ENCODE results near the gene GGN.
"Not testable (repeated sequence)": the region's sequence is repeated elsewhere in the genome, so short reads cannot be mapped to it uniquely, and the experiment has no call there.

Gene GGN

GRCh38 chr19:38387550-38388348 lies at the start of gene GGN:
TSS of gene GGN (minus strand) at chr19:38388034. CDS start at chr19:38387261, 773 bp downstream.
- DNase-seq (ENCODE audit: extremely low read depth, low read depth) = peak; percentile 85
- TF ChIP-seq CTCF (IDR thresholded peaks at IDR 0.05; ENCODE audit: low read depth, low read length) = no peak

DNA sequence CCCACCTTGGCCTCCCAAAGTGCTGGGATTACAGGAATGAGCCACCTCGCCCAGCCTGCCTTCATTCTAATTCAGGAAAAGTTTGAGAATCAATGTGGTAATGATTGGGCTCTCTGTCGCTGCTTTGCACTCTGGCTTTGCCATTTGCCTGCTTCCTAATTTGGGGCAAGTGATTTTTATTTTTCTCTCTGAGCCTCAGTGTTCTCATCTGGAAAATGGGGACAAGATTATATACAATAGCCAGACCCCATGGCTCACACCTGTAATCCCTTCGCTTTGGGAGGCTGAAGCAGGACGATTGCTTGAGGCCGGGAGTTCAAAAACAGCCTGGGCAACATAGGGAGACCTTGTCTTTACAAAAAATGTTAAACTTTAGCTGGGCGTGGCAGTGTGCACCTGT lies 49.5 kb upstream of the GGN start:
- TF ChIP-seq CTCF (IDR thresholded peaks at IDR 0.05; ENCODE audit: low read depth, low read length) = no peak
- DNase-seq (ENCODE audit: extremely low read depth, low read depth) = no peak

GRCh38 chr19:38434549-38435051 lies 46.8 kb upstream of the GGN start:
- no peak for TF ChIP-seq CTCF (IDR thresholded peaks at IDR 0.05; ENCODE audit: low read depth, low read length)
- no peak for DNase-seq (ENCODE audit: extremely low read depth, low read depth)

DNA sequence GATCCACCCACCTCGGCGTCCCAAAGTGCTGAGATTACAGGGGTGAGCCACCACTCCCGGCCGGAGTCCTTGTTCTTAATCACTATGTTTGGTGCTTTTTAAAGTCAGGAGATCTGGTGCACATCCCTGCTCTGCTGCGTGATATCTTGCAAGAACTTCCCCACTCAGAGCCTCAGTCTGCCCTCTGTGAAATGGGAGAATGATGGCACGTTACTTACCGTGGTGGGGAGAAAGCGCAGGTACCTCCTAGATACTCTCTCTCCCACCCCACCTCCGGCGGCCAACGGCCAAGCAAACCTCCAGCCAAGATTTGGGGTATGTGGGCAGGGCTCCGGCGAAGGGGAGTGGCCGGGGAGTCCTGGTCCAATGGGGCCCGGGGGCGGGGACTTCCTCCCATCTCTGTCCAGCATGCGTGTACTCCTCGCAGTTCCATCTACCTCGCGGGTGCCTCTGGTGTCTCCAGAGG lies 45.5 kb upstream of the GGN start, which contains the start of gene RYR1:
Gene RYR1, plus strand, starts transcription at position 424 of the 466 bp plus-strand sequence. CDS start 139 bp downstream, outside the sequence.
- no peak for TF ChIP-seq CTCF (IDR thresholded peaks at IDR 0.05; ENCODE audit: low read depth, low read length)
- DNase-seq (ENCODE audit: extremely low read depth, low read depth) = no peak

GRCh38 chr19:38430931-38431330 lies 43.1 kb upstream of the GGN start:
- no peak for DNase-seq (ENCODE audit: extremely low read depth, low read depth)
- TF ChIP-seq CTCF (IDR thresholded peaks at IDR 0.05; ENCODE audit: low read depth, low read length) = no peak

- DNase-seq (ENCODE audit: extremely low read depth, low read depth) = no peak
- TF ChIP-seq CTCF (IDR thresholded peaks at IDR 0.05; ENCODE audit: low read depth, low read length) = no peak
Measured at GRCh38 chr19:38429811-38430156, 42.0 kb upstream of the GGN start.

GRCh38 chr19:38429055-38429810 lies 41.4 kb upstream of the GGN start:
- no peak for TF ChIP-seq CTCF (IDR thresholded peaks at IDR 0.05; ENCODE audit: low read depth, low read length)
- no peak for DNase-seq (ENCODE audit: extremely low read depth, low read depth)

- not testable (repeated sequence) for DNase-seq (ENCODE audit: extremely low read depth, low read depth)
Measured at GRCh38 chr19:38427035-38427677, 39.3 kb upstream of the GGN start.
